Measurements from ENCODE around the gene OR6S1.

DNA sequence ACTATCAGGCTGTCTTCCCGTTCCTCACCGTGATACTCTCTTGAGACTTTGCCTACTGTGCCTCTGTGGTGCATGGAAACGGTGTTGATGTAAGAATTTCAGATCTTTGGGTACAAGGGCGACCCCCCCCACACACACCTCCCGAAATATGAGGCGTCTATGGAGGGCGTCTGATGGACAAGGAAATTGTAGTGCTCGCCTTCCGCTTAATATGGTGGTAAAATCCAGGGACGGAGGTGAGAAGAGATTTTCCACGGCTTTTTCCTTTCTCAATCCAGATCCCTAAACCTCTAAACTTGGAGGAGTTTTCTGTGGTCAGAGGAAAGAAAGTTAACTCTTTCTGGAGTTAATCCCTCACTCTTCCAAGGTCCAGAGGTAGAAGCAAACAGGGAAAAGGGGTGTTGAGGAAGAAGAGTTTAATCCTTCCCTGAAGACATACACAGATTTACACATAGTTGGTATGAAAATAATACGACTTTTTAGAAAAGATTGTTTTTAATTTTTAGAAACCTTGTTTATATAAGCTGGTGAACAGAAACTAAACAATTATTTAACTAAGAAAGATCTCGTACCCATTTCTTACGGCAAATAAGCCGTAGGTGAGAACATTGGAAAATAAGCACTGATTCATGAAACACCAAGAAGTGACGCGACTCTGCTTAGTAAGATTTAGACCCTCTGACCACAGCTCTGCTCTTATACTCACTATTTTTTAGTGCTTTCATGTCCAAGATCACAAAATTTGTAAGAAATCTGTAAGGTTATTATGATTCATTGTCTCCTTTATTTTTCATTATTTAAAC lies 27.3 kb downstream of the OR6S1 start:
- TF ChIP-seq, protein P1, sequence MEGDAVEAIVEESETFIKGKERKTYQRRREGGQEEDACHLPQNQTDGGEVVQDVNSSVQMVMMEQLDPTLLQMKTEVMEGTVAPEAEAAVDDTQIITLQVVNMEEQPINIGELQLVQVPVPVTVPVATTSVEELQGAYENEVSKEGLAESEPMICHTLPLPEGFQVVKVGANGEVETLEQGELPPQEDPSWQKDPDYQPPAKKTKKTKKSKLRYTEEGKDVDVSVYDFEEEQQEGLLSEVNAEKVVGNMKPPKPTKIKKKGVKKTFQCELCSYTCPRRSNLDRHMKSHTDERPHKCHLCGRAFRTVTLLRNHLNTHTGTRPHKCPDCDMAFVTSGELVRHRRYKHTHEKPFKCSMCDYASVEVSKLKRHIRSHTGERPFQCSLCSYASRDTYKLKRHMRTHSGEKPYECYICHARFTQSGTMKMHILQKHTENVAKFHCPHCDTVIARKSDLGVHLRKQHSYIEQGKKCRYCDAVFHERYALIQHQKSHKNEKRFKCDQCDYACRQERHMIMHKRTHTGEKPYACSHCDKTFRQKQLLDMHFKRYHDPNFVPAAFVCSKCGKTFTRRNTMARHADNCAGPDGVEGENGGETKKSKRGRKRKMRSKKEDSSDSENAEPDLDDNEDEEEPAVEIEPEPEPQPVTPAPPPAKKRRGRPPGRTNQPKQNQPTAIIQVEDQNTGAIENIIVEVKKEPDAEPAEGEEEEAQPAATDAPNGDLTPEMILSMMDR (conservative IDR thresholded peaks at IDR 0.05; ENCODE audit: low read depth in 2 of 2): no peak
- no peak for TF ChIP-seq EZH2 (IDR thresholded peaks at IDR 0.05; ENCODE audit: low read depth, unreplicated experiment)
- TF ChIP-seq, protein P2, sequence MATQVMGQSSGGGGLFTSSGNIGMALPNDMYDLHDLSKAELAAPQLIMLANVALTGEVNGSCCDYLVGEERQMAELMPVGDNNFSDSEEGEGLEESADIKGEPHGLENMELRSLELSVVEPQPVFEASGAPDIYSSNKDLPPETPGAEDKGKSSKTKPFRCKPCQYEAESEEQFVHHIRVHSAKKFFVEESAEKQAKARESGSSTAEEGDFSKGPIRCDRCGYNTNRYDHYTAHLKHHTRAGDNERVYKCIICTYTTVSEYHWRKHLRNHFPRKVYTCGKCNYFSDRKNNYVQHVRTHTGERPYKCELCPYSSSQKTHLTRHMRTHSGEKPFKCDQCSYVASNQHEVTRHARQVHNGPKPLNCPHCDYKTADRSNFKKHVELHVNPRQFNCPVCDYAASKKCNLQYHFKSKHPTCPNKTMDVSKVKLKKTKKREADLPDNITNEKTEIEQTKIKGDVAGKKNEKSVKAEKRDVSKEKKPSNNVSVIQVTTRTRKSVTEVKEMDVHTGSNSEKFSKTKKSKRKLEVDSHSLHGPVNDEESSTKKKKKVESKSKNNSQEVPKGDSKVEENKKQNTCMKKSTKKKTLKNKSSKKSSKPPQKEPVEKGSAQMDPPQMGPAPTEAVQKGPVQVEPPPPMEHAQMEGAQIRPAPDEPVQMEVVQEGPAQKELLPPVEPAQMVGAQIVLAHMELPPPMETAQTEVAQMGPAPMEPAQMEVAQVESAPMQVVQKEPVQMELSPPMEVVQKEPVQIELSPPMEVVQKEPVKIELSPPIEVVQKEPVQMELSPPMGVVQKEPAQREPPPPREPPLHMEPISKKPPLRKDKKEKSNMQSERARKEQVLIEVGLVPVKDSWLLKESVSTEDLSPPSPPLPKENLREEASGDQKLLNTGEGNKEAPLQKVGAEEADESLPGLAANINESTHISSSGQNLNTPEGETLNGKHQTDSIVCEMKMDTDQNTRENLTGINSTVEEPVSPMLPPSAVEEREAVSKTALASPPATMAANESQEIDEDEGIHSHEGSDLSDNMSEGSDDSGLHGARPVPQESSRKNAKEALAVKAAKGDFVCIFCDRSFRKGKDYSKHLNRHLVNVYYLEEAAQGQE (IDR thresholded peaks at IDR 0.05; ENCODE audit: unreplicated experiment): no peak
- TF ChIP-seq ZNF331 (CRISPR knock-in tag; IDR thresholded peaks at IDR 0.05; ENCODE audit: low read depth): no peak
- no peak for TF ChIP-seq JUNB (IDR thresholded peaks at IDR 0.05; ENCODE audit: unreplicated experiment)
- TF ChIP-seq CREB1 (CRISPR knock-in tag; IDR thresholded peaks at IDR 0.05; ENCODE audit: low read depth): no peak
- TF ChIP-seq, protein P3, sequence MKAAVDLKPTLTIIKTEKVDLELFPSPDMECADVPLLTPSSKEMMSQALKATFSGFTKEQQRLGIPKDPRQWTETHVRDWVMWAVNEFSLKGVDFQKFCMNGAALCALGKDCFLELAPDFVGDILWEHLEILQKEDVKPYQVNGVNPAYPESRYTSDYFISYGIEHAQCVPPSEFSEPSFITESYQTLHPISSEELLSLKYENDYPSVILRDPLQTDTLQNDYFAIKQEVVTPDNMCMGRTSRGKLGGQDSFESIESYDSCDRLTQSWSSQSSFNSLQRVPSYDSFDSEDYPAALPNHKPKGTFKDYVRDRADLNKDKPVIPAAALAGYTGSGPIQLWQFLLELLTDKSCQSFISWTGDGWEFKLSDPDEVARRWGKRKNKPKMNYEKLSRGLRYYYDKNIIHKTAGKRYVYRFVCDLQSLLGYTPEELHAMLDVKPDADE (IDR thresholded peaks at IDR 0.05): no peak
- no peak for TF ChIP-seq POLR2AphosphoS5 (IDR thresholded peaks at IDR 0.05; ENCODE audit: low read depth)
